ENCODE measurements around the gene ACADS. TPM values are rescaled to one million over a fixed set of nuclear protein-coding genes. Genes with fewer than 3 reads are reported as not detected.

ACADS gene
- total and polyA plus RNA-seq, 9 of the 15 experiments (the other 6 are each of a cell fraction or from before 2014, with no cell fraction given) = 0.06 to 20.3 (median 8.8) TPM

GRCh38 chr12:120686690-120687577 is 38.7 kb upstream of the ACADS start, which contains the start of gene MLEC (continued):
- TF ChIP-seq ZBTB40 (IDR thresholded peaks at IDR 0.05) (peak; percentile 99), ZBTB40 (CRISPR knock-in tag; IDR thresholded peaks at IDR 0.05) (no peak), HDAC6 (IDR thresholded peaks at IDR 0.05; ENCODE audit: low read depth, low read length) (no peak), TCF15 (CRISPR knock-in tag; IDR thresholded peaks at IDR 0.05) (no peak), XRCC3 (IDR thresholded peaks at IDR 0.05) (no peak), GTF2B (IDR thresholded peaks at IDR 0.05; ENCODE audit: extremely low read depth, insufficient read length) (no peak), COPS2 (conservative IDR thresholded peaks at IDR 0.05) (no peak), CHD2 (IDR thresholded peaks at IDR 0.05; ENCODE audit: low read depth, low read length) (peak; percentile 39; the same call in 1 of the 2 replicates), ZNF212 (CRISPR knock-in tag; IDR thresholded peaks at IDR 0.05) (no peak), ZNF3 (CRISPR knock-in tag; IDR thresholded peaks at IDR 0.05) (no peak), EP400 (IDR thresholded peaks at IDR 0.05) (peak; percentile 94), ZNF174 (CRISPR knock-in tag; IDR thresholded peaks at IDR 0.05) (no peak), SP1 (CRISPR knock-in tag; IDR thresholded peaks at IDR 0.05) (peak; percentile 96)
- TF ChIP-seq, protein P1, sequence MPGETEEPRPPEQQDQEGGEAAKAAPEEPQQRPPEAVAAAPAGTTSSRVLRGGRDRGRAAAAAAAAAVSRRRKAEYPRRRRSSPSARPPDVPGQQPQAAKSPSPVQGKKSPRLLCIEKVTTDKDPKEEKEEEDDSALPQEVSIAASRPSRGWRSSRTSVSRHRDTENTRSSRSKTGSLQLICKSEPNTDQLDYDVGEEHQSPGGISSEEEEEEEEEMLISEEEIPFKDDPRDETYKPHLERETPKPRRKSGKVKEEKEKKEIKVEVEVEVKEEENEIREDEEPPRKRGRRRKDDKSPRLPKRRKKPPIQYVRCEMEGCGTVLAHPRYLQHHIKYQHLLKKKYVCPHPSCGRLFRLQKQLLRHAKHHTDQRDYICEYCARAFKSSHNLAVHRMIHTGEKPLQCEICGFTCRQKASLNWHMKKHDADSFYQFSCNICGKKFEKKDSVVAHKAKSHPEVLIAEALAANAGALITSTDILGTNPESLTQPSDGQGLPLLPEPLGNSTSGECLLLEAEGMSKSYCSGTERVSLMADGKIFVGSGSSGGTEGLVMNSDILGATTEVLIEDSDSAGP (CRISPR knock-in tag; IDR thresholded peaks at IDR 0.05) = no peak
- TF ChIP-seq, protein P2, sequence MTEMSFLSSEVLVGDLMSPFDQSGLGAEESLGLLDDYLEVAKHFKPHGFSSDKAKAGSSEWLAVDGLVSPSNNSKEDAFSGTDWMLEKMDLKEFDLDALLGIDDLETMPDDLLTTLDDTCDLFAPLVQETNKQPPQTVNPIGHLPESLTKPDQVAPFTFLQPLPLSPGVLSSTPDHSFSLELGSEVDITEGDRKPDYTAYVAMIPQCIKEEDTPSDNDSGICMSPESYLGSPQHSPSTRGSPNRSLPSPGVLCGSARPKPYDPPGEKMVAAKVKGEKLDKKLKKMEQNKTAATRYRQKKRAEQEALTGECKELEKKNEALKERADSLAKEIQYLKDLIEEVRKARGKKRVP (CRISPR knock-in tag; IDR thresholded peaks at IDR 0.05) = no peak

Measured in K562 (cell line).